HEK293 (cell line): ENCODE data around the gene BAIAP2.
A peak's percentile ranks its signal among the peaks of the same experiment; 100 is the strongest.

Source experiments
- GLIS2 ChIP-seq: fragments of 450-650 bp; formaldehyde crosslinking; IDR thresholded peaks from 2 replicates; pipeline ENCODE4 v1.5.1; 2016; ENCODE audit warnings: missing biosample characterization, missing genetic modification characterization
- KLF7 ChIP-seq: fragments of 450-650 bp; formaldehyde crosslinking; IDR thresholded peaks from 2 replicates; pipeline ENCODE4 v1.5.1; 2016; ENCODE audit warnings: missing biosample characterization, missing genetic modification characterization, borderline replicate concordance
- KLF9 ChIP-seq: fragments of 450-650 bp; formaldehyde crosslinking; IDR thresholded peaks from 2 replicates; pipeline ENCODE4 v1.5.1; 2016; ENCODE audit warnings: missing biosample characterization, missing genetic modification characterization, low read depth
- MEIS1 ChIP-seq: sonication (generic); formaldehyde crosslinking; IDR thresholded peaks from 2 replicates; pipeline ENCODE4 v1.8.1; 2022; ENCODE audit warnings: missing genetic modification reagents, mild to moderate bottlenecking, borderline replicate concordance
- REPIN1 ChIP-seq: fragments of 450-650 bp; formaldehyde crosslinking; IDR thresholded peaks from 2 replicates; pipeline ENCODE4 v1.5.1; 2017; ENCODE audit warnings: missing biosample characterization, missing genetic modification characterization, low read depth
- ZNF132 ChIP-seq: fragments of 450-650 bp; formaldehyde crosslinking; IDR thresholded peaks from 2 replicates; pipeline ENCODE4 v1.5.1; 2017; ENCODE audit warnings: missing biosample characterization, missing genetic modification characterization, borderline replicate concordance
- ZNF175 ChIP-seq: fragments of 450-650 bp; formaldehyde crosslinking; IDR thresholded peaks from 2 replicates; pipeline ENCODE4 v1.5.1; 2016; ENCODE audit warnings: missing biosample characterization, missing genetic modification characterization
- ZNF248 ChIP-seq: fragments of 450-650 bp; formaldehyde crosslinking; IDR thresholded peaks from 2 replicates; pipeline ENCODE4 v1.5.1; 2017; ENCODE audit warnings: missing biosample characterization, missing genetic modification characterization
- ZNF423 ChIP-seq: fragments of 450-650 bp; formaldehyde crosslinking; IDR thresholded peaks from 2 replicates; pipeline ENCODE4 v1.5.1; 2016; ENCODE audit warnings: missing biosample characterization, missing genetic modification characterization
- ZNF514 ChIP-seq: fragments of 450-650 bp; formaldehyde crosslinking; IDR thresholded peaks from 2 replicates; pipeline ENCODE4 v1.5.1; 2016; ENCODE audit warnings: missing biosample characterization, missing genetic modification characterization
- ZNF561 ChIP-seq: fragments of 450-650 bp; IDR thresholded peaks from 2 replicates; pipeline ENCODE4 v1.5.1; 2018; ENCODE audit warnings: missing biosample characterization, missing genetic modification characterization, borderline replicate concordance
- ZNF596 ChIP-seq: fragments of 450-650 bp; IDR thresholded peaks from 2 replicates; pipeline ENCODE4 v1.5.0; 2018; ENCODE audit warnings: missing biosample characterization, mild to moderate bottlenecking, missing genetic modification characterization, moderate library complexity
- ZNF629 ChIP-seq: fragments of 450-650 bp; formaldehyde crosslinking; IDR thresholded peaks from 2 replicates; pipeline ENCODE4 v1.5.1; 2017; ENCODE audit warnings: missing biosample characterization, missing genetic modification characterization
- ZNF658 ChIP-seq: fragments of 450-650 bp; formaldehyde crosslinking; IDR thresholded peaks from 2 replicates; pipeline ENCODE4; 2016; ENCODE audit warnings: missing biosample characterization, missing genetic modification characterization
- ZNF747 ChIP-seq: fragments of 450-650 bp; formaldehyde crosslinking; IDR thresholded peaks from 2 replicates; pipeline ENCODE4 v1.5.1; 2016; ENCODE audit warnings: missing biosample characterization, missing genetic modification characterization
- ZSCAN23 ChIP-seq: fragments of 450-650 bp; formaldehyde crosslinking; IDR thresholded peaks from 2 replicates; pipeline ENCODE4 v1.5.1; 2016; ENCODE audit warnings: missing biosample characterization, missing genetic modification characterization
- ZSCAN30 ChIP-seq: fragments of 450-650 bp; IDR thresholded peaks from 2 replicates; pipeline ENCODE4 v1.5.1; 2018; ENCODE audit warnings: missing biosample characterization, mild to moderate bottlenecking, missing genetic modification characterization, moderate library complexity
- TF ChIP-seq, protein P1 (sequence below): fragments of 450-650 bp; formaldehyde crosslinking; IDR thresholded peaks from 2 replicates; pipeline ENCODE4 v1.5.1; 2016; ENCODE audit warnings: missing biosample characterization, missing genetic modification characterization
- TF ChIP-seq, protein P2 (sequence below): fragments of 450-650 bp; formaldehyde crosslinking; IDR thresholded peaks from 2 replicates; pipeline ENCODE4 v1.5.1; 2016; ENCODE audit warnings: missing biosample characterization, missing genetic modification characterization
- TF ChIP-seq, protein P3 (sequence below): fragments of 450-650 bp; formaldehyde crosslinking; IDR thresholded peaks from 2 replicates; pipeline ENCODE4 v1.5.1; 2017; ENCODE audit warnings: missing biosample characterization, missing genetic modification characterization
- TF ChIP-seq, protein P4 (sequence below): fragments of 450-650 bp; formaldehyde crosslinking; IDR thresholded peaks from 2 replicates; pipeline ENCODE4 v1.5.1; 2016; ENCODE audit warnings: missing biosample characterization, missing genetic modification characterization
- TF ChIP-seq, protein P5 (sequence below): fragments of 450-650 bp; formaldehyde crosslinking; IDR thresholded peaks from 2 replicates; pipeline ENCODE4 v1.5.1; 2016; ENCODE audit warnings: missing biosample characterization, missing genetic modification characterization
- TF ChIP-seq, protein P6 (sequence below): fragments of 450-650 bp; formaldehyde crosslinking; IDR thresholded peaks from 2 replicates; pipeline ENCODE4 v1.5.1; 2016; ENCODE audit warnings: missing biosample characterization, missing genetic modification characterization
- TF ChIP-seq, protein P7 (sequence below): fragments of 450-650 bp; formaldehyde crosslinking; IDR thresholded peaks from 2 replicates; pipeline ENCODE4 v1.5.1; 2016; ENCODE audit warnings: missing biosample characterization, missing genetic modification characterization, low read depth

The BAIAP2 gene

DNA sequence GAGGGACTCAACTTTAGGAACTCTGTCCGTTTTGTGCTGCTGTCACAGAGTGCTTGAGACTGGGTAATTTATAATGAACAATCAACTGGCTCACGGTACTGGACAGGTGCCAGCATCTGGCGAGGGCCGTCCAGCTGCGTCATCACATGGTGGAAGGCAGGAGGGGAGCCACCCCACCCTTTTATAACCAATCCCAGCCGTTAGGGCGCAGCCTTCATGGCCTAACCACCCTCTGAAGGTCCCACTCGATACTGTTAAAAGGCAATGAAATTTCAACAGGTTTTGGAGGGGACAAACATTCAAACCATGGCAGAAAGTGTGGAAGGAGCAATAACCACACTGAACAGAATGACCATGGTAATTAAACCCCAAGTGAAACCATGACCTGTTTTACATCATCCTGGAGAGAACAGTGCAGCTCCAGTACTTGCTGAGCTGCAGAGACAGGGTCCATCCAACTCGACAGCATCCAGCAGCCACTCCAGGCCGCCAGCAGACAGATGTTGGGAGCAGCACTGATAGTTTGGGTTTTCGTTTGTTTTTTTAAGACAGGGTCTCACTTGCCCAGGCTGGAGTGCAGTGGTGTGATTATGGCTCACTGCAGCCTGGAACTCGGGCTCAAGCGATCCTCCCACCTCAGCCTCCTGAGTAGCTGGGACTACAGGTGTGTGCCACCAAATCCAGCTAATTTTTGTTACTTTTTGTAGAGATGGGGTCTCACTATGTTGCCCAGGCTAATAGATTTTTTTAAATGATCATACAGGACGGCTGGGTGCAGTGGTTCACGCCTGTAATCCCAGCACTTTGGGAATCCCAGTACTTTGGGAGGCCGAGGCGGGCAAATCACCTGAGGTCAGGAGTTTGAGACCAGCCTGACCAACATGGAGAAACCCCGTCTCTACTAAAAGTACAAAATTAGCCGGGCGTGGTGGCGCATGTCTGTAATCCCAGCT, 32.3 kb upstream of the BAIAP2 start (continued):
- TF ChIP-seq, protein P1, sequence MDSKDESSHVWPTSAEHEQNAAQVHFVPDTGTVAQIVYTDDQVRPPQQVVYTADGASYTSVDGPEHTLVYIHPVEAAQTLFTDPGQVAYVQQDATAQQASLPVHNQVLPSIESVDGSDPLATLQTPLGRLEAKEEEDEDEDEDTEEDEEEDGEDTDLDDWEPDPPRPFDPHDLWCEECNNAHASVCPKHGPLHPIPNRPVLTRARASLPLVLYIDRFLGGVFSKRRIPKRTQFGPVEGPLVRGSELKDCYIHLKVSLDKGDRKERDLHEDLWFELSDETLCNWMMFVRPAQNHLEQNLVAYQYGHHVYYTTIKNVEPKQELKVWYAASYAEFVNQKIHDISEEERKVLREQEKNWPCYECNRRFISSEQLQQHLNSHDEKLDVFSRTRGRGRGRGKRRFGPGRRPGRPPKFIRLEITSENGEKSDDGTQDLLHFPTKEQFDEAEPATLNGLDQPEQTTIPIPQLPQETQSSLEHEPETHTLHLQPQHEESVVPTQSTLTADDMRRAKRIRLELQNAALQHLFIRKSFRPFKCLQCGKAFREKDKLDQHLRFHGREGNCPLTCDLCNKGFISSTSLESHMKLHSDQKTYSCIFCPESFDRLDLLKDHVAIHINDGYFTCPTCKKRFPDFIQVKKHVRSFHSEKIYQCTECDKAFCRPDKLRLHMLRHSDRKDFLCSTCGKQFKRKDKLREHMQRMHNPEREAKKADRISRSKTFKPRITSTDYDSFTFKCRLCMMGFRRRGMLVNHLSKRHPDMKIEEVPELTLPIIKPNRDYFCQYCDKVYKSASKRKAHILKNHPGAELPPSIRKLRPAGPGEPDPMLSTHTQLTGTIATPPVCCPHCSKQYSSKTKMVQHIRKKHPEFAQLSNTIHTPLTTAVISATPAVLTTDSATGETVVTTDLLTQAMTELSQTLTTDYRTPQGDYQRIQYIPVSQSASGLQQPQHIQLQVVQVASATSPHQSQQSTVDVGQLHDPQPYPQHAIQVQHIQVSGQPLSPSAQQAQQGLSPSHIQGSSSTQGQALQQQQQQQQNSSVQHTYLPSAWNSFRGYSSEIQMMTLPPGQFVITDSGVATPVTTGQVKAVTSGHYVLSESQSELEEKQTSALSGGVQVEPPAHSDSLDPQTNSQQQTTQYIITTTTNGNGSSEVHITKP (tag by site-specific recombination) = peak; percentile 62; the same call in 1 of the 2 replicates
- TF ChIP-seq KLF9 (tag by site-specific recombination) (0 out of 2 replicates have a peak, but pooled peaks have one; percentile 12), KLF7 (tag by site-specific recombination) (peak; percentile 82), ZNF658 (tag by site-specific recombination) (no peak), REPIN1 (tag by site-specific recombination) (no peak), ZNF423 (no peak), ZNF132 (tag by site-specific recombination) (no peak), ZNF561 (no peak; the same call in 1 of the 2 replicates), ZSCAN23 (tag by site-specific recombination) (no peak), GLIS2 (tag by site-specific recombination) (peak; percentile 55), ZNF747 (no peak), ZNF175 (tag by site-specific recombination) (no peak), MEIS1 (CRISPR knock-in tag) (peak; percentile 81; the same call in 1 of the 2 replicates), ZSCAN30 (tag by site-specific recombination) (no peak; the same call in 1 of the 2 replicates), ZNF514 (tag by site-specific recombination) (no peak), ZNF596 (tag by site-specific recombination) (no peak), ZNF248 (tag by site-specific recombination) (no peak), ZNF629 (tag by site-specific recombination) (peak; percentile 93)
- TF ChIP-seq, protein P2, sequence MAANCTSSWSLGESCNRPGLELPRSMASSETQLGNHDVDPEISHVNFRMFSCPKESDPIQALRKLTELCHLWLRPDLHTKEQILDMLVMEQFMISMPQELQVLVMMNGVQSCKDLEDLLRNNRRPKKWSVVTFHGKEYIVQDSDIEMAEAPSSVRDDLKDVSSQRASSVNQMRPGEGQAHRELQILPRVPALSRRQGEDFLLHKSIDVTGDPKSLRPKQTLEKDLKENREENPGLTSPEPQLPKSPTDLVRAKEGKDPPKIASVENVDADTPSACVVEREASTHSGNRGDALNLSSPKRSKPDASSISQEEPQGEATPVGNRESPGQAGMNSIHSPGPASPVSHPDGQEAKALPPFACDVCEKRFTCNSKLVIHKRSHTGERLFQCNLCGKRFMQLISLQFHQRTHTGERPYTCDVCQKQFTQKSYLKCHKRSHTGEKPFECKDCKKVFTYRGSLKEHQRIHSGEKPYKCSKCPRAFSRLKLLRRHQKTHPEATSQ = no peak
- TF ChIP-seq, protein P3, sequence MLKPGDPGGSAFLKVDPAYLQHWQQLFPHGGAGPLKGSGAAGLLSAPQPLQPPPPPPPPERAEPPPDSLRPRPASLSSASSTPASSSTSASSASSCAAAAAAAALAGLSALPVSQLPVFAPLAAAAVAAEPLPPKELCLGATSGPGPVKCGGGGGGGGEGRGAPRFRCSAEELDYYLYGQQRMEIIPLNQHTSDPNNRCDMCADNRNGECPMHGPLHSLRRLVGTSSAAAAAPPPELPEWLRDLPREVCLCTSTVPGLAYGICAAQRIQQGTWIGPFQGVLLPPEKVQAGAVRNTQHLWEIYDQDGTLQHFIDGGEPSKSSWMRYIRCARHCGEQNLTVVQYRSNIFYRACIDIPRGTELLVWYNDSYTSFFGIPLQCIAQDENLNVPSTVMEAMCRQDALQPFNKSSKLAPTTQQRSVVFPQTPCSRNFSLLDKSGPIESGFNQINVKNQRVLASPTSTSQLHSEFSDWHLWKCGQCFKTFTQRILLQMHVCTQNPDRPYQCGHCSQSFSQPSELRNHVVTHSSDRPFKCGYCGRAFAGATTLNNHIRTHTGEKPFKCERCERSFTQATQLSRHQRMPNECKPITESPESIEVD = no peak
- TF ChIP-seq, protein P4, sequence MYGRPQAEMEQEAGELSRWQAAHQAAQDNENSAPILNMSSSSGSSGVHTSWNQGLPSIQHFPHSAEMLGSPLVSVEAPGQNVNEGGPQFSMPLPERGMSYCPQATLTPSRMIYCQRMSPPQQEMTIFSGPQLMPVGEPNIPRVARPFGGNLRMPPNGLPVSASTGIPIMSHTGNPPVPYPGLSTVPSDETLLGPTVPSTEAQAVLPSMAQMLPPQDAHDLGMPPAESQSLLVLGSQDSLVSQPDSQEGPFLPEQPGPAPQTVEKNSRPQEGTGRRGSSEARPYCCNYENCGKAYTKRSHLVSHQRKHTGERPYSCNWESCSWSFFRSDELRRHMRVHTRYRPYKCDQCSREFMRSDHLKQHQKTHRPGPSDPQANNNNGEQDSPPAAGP = peak; percentile 75
- TF ChIP-seq, protein P5, sequence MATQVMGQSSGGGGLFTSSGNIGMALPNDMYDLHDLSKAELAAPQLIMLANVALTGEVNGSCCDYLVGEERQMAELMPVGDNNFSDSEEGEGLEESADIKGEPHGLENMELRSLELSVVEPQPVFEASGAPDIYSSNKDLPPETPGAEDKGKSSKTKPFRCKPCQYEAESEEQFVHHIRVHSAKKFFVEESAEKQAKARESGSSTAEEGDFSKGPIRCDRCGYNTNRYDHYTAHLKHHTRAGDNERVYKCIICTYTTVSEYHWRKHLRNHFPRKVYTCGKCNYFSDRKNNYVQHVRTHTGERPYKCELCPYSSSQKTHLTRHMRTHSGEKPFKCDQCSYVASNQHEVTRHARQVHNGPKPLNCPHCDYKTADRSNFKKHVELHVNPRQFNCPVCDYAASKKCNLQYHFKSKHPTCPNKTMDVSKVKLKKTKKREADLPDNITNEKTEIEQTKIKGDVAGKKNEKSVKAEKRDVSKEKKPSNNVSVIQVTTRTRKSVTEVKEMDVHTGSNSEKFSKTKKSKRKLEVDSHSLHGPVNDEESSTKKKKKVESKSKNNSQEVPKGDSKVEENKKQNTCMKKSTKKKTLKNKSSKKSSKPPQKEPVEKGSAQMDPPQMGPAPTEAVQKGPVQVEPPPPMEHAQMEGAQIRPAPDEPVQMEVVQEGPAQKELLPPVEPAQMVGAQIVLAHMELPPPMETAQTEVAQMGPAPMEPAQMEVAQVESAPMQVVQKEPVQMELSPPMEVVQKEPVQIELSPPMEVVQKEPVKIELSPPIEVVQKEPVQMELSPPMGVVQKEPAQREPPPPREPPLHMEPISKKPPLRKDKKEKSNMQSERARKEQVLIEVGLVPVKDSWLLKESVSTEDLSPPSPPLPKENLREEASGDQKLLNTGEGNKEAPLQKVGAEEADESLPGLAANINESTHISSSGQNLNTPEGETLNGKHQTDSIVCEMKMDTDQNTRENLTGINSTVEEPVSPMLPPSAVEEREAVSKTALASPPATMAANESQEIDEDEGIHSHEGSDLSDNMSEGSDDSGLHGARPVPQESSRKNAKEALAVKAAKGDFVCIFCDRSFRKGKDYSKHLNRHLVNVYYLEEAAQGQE (tag by site-specific recombination) = no peak
- TF ChIP-seq, protein P6, sequence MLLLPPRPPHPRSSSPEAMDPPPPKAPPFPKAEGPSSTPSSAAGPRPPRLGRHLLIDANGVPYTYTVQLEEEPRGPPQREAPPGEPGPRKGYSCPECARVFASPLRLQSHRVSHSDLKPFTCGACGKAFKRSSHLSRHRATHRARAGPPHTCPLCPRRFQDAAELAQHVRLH (tag by site-specific recombination) = no peak
- TF ChIP-seq, protein P7, sequence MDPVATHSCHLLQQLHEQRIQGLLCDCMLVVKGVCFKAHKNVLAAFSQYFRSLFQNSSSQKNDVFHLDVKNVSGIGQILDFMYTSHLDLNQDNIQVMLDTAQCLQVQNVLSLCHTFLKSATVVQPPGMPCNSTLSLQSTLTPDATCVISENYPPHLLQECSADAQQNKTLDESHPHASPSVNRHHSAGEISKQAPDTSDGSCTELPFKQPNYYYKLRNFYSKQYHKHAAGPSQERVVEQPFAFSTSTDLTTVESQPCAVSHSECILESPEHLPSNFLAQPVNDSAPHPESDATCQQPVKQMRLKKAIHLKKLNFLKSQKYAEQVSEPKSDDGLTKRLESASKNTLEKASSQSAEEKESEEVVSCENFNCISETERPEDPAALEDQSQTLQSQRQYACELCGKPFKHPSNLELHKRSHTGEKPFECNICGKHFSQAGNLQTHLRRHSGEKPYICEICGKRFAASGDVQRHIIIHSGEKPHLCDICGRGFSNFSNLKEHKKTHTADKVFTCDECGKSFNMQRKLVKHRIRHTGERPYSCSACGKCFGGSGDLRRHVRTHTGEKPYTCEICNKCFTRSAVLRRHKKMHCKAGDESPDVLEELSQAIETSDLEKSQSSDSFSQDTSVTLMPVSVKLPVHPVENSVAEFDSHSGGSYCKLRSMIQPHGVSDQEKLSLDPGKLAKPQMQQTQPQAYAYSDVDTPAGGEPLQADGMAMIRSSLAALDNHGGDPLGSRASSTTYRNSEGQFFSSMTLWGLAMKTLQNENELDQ = no peak
